GM12801 (cell line): ENCODE data around the gene DLGAP5.

Experiments
- TF ChIP-seq, protein P1 (sequence below): IDR thresholded peaks from one replicate; pipeline ENCODE4 v1.5.1; 2011; ENCODE audit warnings: control low read depth; ENCODE audit not compliant: insufficient read length; ENCODE audit errors: extremely low read depth

Gene DLGAP5

DNA sequence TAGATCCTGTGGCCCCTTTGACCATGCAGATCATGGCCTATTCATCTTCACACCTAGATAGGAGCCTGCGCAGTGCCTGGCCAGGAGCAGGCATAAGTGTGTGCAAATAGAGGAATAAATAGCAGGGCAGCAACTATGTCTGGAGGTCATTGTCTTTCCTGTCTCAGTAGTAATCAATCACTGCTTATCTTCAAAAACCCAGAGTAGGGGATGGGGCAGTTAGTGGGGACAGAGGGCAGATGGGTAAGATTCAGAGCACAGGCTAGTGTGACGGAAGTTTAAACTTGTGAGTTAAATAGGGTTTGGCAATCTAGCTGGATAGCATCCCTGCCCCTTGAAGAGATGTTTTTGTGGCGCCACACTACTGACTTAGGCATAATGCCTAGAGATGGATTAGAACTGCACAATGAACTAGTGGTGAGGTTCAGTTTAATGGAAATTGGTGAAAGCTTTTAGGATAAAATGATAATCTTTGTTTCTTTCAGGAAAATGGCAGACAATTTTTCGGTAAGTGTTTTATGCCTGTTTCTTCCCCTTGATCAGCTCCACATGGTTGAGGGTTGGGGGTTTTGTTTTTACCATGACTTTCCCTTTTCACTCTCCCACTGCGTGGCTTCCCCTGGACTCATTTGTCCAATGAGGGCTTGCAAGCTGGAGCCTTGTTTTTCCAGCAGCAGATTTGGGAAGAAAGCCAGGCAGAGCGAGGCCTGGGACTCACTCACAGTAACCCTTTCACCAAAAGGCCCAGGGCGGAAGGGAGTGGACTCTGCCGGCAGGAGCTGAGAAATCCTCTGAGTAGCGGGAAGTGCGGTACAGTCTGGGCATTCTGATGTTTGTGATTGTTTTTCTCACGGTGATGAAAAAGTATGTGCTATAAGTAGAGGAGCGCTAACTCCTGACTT lies 54.2 kb downstream of the DLGAP5 start:
- TF ChIP-seq, protein P1, sequence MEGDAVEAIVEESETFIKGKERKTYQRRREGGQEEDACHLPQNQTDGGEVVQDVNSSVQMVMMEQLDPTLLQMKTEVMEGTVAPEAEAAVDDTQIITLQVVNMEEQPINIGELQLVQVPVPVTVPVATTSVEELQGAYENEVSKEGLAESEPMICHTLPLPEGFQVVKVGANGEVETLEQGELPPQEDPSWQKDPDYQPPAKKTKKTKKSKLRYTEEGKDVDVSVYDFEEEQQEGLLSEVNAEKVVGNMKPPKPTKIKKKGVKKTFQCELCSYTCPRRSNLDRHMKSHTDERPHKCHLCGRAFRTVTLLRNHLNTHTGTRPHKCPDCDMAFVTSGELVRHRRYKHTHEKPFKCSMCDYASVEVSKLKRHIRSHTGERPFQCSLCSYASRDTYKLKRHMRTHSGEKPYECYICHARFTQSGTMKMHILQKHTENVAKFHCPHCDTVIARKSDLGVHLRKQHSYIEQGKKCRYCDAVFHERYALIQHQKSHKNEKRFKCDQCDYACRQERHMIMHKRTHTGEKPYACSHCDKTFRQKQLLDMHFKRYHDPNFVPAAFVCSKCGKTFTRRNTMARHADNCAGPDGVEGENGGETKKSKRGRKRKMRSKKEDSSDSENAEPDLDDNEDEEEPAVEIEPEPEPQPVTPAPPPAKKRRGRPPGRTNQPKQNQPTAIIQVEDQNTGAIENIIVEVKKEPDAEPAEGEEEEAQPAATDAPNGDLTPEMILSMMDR: no peak

DNA sequence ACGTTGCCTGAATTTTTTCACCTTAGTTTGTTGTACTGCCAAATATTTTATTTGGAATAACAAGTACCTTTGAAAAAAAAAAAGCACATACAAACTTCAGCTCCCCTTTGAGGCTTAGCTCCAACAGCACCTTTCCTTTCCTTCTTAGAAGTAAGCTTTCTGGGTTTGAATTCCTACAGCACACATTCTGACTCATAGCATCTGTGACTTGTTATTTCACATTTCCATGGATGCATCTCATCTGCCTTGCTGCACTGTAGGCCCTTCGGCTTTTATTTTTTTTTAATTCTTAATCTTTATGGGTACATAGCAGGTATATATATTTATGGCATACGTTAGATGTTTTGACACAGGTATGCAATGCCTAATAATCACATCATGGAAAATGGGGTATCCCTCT lies 55.1 kb downstream of the DLGAP5 start:
- TF ChIP-seq, protein P1: no peak

DNA sequence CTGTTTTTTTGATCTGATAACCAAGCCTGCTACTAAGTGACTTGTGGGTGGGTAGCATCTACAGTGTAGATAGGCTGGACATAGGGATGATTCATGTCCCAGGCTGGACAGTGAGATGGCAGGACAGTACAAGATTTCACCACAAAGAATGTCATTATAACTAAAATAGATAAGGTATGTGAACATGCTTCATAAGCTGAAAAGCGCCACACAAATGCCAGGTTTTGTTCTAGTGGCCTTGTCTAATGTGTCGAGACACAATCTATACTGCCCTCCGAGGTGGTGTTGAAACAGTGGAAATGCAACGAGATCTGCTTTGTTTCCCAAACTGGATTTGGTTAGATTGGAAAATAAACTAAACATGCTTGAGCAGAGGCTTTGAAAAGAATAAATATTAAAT lies 58.0 kb downstream of the DLGAP5 start:
- TF ChIP-seq, protein P1: no peak

DNA sequence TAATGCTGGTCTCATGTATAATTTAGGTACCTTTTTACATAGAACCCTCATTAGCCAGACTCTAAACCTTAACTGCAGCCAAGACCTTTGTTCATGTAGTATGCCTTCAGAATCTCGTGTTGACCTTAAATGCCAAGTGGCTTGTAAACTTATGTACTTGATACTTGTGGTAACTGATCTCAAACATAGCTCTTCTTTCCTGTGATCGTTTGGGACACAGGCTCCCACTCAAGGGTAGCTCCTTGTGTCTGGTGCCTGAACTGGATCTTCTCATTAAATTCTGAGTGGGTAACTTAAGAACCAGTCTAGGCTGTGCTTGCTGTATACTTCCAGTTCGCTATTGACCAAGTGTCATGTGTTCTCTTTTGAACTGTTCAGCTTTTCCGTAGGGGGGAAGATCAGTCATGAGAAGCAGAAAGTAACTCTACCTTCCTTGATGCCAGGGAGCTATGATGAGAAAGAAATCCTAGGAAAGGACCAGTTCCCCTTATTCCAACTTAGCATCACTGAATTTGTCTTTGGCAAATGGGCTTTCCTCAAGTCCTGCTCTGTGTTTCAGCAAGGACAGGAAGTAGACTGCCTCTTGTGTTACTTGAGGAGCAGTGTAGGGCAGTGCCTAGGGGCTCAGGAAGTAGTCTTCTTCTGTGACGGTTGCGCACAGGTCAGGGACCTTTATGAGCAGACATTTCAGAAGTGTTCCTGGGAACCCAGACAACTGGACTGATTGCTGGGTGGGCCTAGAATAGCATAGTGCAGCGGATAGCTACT lies 59.8 kb downstream of the DLGAP5 start:
- TF ChIP-seq, protein P1: no peak

DNA sequence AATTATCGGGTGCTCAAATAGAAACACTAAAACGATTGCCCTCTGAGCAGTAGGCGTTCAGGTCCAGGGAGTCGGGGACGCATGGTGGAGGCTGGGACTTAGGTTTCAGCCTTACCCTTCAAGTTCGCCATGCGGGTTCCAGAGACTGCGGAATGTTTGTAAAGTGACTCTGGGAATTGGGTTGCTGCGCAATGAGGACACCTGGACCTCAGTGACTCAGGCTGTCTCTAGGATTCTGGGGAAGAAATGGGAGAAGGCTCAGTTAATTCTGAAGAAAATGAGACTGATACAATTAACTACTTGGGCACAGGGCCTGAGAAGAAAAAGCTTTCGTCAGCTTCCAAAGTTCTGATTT lies 61.2 kb downstream of the DLGAP5 start:
- TF ChIP-seq, protein P1: no peak

DNA sequence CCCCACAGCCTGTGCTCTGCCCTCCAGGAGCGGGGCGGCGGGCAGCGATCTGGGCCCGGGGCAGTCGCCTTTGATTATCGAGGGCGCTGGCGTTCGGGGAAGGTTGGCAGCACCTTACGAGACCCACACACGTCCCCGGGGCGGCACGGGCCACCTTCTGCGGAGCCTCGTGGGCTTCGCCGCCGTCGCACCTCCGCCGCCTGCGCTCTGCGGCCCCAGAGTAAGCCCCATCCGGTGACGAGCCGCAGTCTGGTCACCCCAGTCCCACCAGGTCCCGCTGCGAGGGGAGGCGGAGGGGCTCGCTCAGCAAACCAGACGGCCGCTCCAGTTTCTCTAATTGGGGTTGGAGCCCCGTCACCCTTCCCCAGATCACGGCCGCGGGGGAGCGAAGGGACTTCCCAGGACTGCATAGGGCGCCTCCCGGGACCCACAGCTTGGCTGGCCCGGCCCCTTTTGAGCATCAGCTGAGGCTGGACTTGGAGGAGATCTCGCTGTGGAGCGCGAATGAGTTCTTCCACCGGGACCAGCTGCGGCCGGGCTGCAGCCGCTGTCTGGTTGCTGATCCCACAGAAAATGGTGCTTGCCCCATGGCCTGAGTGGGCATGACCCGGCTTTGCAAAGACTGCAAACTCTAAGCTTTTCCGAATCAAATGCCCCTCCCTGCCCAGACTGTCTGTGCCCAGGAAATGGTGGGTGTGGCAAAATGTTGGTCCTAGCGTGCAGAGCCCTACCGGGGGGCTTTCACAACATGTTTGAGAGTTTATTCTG lies 61.8 kb downstream of the DLGAP5 start:
- TF ChIP-seq, protein P1: no peak

DNA sequence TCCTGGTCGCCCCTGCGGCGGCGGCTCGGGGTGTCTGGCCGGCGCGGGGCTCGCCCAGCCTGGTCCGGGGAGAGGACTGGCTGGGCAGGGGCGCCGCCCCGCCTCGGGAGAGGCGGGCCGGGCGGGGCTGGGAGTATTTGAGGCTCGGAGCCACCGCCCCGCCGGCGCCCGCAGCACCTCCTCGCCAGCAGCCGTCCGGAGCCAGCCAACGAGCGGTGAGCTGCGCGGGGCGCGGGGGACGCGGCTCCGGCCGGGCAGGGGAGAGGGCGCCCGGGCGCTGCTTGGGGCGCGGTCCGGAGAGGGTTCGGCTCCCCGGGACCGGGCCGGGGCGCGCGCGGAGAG lies 62.3 kb downstream of the DLGAP5 start, which contains the start of gene LGALS3:
Gene LGALS3, plus strand, starts transcription at position 167 of the 342 bp plus-strand sequence. CDS start 8,122 bp downstream, outside the sequence.
- TF ChIP-seq, protein P1: no peak
